ENCODE data around the gene CNTN4.

GRCh38 chr3:2506776-2507175, 408.1 kb downstream of the CNTN4 start:
- TF ChIP-seq CTCF (IDR thresholded peaks at IDR 0.05) (no peak), POLR2A (IDR thresholded peaks at IDR 0.05) (no peak)
